NCI-H1417 treated with DMSO at 0.1 percent for 48 hours (cell line): ENCODE measurements around the gene PPP1R1C.
A peak's percentile ranks its signal among the peaks of the same experiment; 100 is the strongest.

Experiments
- DNase-seq: peaks from one replicate; lab custom pipeline; 2025; lab: John Stamatoyannopoulos, UW

Gene PPP1R1C

GRCh38 chr2:182064019-182064778 is 78.5 kb downstream of the PPP1R1C start:
- DNase-seq: no peak

DNA sequence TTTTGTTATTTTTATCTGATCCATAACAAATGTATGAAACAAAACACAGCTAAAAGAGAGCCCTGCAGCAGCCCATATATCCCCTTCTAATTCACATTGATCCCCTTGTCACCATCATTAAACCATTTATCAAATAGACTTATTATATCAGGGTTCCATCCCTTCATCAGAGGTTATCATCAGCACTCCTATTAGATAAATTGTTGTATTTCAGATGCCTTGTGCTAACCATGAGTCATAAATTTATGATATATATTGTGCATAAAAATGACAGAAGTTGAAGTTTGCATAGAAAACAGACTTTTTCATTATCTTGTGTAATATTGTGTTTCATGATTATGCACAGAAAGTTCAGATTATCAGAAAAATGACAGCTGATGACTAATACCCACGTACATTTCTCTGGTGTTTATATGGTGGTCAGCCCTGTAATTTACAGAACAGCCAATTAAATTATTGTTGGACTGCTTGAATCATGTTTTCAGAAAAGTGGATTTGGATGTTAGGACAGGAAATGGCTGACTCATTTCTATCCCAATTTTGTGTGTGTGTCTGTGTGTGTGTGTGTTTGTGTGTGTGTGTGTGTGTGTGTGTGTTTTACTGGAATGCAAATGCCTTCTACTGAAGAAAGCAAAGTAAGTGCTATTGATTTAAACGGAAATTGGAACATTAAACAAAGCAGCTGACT is 80.9 kb downstream of the PPP1R1C start:
- DNase-seq: no peak

GRCh38 chr2:182067393-182067792 is 81.7 kb downstream of the PPP1R1C start:
- no peak for DNase-seq

DNA sequence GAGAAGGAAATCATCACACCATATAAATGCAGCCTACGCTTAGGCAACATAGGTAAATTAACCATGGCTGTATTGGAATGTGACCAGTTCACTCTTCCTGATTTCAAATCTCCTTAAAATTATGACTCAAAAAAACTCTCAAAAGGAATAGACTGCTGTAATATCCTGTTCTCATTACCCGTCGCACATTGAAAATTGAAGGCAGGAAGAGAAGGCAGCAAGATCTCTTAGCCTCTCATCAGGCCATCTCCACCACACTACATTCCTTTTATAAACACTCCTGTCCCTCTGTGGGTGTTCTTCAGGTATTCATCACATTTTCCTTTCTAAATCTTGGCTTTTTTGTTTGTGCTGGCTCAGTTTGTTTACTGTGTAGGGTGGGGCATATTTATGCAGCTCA is 83.2 kb downstream of the PPP1R1C start:
- DNase-seq: no peak

DNA sequence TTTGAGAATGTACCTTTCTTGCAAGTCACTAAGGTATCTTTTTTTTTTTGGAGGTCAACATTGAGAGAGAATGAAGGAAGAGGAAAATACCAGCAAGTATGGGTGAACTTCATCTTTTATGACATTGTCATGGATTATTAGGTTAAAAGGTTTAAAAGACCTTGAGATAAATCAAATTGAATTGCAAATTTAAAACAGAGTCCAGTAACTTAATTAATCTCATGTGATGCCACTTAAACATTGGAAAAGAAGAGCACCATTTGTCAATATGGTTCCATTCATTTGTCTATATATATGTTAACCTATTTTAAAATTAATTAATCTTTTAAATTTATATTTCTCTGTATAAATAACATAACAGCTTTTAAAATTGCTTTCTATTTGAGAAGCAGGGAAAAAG is 83.8 kb downstream of the PPP1R1C start:
- no peak for DNase-seq

DNA sequence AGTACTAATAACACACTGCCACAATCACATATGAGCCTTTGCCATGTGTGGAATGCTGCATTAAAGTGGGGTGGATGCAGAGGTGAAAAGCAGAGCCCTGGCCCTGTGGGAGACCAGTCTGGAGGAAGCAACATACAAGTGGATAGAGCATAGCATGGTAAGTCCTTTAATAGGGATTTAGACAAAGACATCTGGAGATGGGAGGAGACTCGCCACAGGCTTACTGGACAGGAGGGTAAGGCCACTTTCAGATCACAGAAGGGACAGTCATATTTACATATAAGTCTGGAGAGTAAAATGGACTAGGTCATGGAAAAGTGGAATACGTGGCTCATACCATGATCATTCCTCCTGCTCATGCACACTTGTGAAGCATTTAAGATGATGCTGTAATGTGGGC is 84.3 kb downstream of the PPP1R1C start:
- no peak for DNase-seq

DNA sequence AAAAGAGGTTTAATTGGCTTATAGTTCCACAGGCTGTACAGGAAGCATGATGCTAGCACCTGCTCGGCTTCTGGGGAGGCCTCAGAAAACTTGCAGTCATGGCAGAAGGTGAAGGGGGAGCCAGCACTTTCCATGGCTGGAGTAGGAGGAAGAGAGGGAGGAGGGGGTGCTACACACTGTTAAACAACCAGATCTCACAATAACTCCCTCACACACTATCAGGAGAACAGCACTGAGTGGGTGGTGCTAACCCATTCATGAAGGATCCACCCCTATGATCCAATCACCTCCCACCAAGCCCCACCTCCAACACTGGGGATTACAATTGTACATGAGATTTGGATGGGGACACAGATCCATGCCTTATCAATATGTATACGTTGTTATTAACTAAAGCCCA is 85.1 kb downstream of the PPP1R1C start:
- DNase-seq: no peak

GRCh38 chr2:182072861-182073260 is 87.2 kb downstream of the PPP1R1C start:
- no peak for DNase-seq

- no peak for DNase-seq
Measured at GRCh38 chr2:182073613-182074012, 88.0 kb downstream of the PPP1R1C start.

DNA sequence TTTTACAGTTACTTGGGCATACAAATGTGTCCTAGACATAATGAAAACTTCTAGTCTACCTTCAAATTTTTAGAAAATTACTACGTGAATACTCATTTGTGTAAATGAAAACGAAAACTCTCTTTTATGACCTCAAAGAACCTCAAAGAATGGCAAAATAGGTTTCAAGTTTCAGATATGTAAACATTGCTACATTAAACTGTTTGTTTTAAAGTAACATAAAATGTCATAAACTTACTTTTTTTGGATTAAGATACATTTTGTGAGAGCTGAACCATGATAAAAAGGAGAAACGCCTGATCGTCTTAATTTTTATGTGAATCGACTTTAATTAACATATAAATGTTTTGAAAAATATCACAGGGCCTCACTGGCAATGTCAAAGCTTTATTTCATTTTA is 91.4 kb downstream of the PPP1R1C start:
- DNase-seq: no peak

GRCh38 chr2:182077448-182078142 is 91.9 kb downstream of the PPP1R1C start:
- peak; percentile 87 for DNase-seq

DNA sequence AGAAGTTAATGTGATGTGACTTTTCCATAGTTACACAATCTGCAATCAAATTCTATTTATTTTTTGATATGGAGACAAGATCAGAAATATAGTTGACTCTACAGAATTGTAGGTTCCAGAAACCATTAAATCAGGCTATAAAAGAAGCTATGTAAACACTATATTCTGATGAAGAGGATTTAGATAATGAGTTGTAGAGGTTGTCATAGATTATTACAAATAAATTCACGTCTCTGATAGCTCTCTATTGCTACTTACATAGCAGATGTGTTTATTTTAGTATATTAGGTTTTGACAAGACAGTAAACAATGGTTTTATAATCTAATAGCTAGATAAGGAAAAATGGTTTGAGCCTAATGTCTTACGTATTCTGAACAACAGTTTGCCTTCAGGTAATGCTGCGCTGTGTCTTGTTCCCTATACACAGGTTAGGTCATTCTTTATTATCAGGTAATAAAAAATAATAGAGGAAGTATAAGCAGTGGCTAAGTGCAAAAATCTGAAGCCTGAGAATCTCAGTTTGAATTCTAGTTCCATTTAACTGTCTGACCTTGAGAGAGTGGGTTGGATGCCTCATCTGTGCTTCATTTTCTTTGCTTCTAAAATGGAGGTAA is 93.4 kb downstream of the PPP1R1C start:
- DNase-seq: peak; percentile 24

GRCh38 chr2:182080493-182080892 is 94.8 kb downstream of the PPP1R1C start:
- no peak for DNase-seq

GRCh38 chr2:182081602-182082260 is 96.1 kb downstream of the PPP1R1C start:
- no peak for DNase-seq

DNA sequence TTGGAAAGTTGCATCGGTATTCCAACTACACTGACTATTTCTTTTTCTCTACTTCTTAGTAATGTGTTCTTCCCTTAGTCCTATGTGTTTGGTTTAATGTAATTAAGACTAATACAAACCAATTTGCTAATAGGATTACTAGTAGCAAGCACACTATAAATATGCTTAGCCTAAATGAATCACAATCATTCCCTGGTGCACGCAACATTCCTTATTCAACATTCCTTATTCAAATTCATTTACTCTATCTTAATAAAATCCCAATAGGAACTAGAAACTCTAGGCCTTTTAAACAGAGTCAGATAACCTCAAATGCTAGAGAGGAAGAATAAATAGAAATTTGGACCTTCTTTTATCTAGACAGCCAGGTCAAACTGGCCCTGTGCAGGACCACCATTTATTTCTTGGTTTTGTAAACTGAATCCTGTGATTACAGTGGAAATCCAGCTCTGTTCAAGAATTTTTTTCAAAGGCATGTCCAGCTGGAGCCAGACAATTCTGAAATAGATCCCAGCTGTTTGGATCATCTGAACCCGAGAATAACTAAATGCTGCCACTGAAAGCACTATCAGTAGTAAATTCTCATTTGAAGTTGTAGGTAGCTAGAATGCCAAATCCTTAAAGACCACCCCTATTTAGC is 103.1 kb downstream of the PPP1R1C start:
- no peak for DNase-seq

DNA sequence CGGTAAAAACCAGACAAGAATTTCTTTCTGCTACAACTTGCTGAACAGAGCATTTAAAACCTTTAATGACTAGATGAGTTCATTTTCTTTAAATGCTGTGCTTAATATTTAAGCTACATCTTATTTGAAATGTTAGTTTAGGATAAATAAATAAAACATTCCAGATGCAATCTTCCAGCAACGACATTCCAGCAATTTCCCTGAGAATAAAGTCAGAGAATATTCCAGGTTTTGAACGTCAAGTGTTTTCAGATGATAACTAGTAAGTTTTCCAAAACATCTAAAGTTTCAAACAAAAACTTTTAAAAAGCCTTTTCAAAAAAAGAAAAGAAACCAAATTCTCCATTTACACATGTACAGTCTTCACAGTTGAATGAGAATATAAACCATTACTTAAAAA is 104.8 kb downstream of the PPP1R1C start:
- DNase-seq: no peak

GRCh38 chr2:182097571-182098164 is 112.0 kb downstream of the PPP1R1C start:
- DNase-seq: no peak

GRCh38 chr2:182098648-182099047 is 113.0 kb downstream of the PPP1R1C start:
- DNase-seq: no peak

DNA sequence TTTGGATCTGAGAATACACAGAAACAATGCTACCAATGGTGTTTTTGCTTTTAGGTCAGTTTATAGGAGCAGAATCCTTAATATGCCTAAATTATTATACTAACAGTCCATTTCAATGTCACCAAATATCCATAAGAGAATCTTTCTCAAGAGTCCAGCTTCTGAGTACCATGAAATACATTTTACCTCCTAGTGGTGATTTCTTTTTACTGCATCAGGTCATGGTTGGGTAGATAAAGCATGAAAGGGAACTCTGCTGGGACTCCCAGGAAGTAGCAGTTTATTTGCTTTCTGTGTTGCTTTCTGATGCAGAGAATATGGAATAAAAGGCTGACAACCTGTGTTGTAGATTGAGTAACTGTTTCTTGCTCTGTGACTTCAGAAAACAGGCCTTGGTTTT is 115.6 kb downstream of the PPP1R1C start:
- DNase-seq: no peak

GRCh38 chr2:182103526-182103925 is 117.9 kb downstream of the PPP1R1C start:
- DNase-seq: no peak

- no peak for DNase-seq
Measured at GRCh38 chr2:182110347-182110746, 124.7 kb downstream of the PPP1R1C start.
